GM19193 (cell line): ENCODE results near the gene SCRN3.
A peak's percentile ranks its signal among the peaks of the same experiment; 100 is the strongest.

Source experiments
- POLR2A ChIP-seq: IDR thresholded peaks from 4 replicates; pipeline ENCODE4 v1.6.1; 2011; ENCODE audit not compliant: insufficient read depth, insufficient read length; ENCODE audit errors: extremely low read depth

The SCRN3 gene, protein sequence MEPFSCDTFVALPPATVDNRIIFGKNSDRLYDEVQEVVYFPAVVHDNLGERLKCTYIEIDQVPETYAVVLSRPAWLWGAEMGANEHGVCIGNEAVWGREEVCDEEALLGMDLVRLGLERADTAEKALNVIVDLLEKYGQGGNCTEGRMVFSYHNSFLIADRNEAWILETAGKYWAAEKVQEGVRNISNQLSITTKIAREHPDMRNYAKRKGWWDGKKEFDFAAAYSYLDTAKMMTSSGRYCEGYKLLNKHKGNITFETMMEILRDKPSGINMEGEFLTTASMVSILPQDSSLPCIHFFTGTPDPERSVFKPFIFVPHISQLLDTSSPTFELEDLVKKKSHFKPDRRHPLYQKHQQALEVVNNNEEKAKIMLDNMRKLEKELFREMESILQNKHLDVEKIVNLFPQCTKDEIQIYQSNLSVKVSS

DNA sequence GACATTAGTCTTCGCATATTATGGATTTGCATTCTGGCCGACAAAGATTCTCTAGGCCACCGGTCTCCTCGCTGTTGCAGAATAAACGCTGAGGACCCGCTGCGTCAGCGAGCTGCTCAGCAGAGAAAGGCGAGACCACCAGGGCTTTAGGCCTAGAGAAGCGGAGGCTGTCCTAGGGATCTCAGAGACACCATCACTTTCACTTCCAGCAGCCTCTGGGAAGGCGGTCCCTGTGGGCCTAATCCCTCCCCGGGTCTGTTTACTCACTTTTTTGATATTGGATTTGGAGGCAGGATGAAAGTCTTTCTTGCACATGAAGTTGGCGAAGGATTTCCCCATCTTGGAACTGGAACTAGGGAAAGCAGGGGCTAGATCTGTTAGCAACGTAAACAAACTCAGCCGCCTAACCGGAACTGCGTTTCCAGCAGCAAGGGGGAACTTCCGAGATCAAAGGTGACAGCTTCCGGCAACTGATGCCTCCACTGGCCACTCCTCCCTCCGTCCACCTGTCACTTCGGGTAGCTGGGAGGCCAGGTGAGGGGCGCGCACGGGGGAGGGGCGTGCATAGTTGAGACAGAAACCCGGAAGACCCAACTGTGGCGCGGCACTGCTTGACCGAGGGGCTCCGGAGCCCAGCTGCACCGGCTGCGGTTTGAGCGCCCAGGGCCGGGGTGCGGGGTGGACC lies at the start of gene SCRN3:
SCRN3 (plus strand) TSS at position 447 of the 685 bp plus-strand sequence. CDS start 2,554 bp downstream, outside the sequence.
- TF ChIP-seq POLR2A = peak; percentile 74

DNA sequence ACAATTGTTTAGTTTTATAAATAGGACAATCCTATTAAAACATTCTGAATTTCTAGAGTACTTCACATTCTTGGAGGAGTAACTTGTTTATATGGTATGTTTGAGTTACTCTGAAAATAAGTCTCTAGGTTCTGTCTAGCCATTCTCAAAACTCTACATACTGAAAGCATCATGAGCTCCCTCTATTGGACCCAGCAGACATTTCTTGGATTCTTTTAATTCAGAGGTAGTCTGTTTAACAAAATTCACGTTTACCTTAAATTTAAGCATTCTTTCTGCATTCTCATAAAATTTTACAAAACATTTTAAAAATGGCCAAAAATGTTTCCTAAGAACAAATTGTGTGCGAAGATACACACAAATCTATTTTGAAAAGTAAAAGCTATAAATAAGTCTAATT lies 45.5 kb upstream of the SCRN3 start:
- TF ChIP-seq POLR2A = no peak

DNA sequence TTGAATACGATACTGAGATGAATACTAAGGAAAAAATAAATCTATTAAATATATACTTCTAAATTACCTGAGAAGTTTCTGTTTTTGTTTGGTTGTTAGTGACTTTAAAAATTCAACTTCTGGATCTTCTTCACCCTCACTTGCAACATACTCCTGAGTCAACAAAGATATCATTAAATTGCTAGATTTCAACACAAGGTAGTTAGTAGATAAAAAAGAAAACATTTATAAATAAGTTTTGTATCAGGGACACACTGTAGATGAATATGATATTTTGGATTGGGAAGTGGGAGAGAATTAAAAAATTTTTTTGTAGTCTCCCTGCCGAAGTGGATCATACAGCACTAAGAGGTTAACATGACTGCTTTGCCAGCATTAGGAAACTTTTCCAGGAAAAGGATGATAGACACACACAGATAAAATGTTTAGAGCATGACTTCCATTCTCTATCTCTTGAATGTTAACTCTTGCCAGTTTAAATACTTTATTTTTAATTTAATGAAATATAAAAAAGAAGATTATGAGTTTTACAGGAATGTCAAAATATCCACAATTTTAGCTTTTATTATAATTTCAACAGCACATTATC lies 44.8 kb upstream of the SCRN3 start:
- TF ChIP-seq POLR2A = no peak

DNA sequence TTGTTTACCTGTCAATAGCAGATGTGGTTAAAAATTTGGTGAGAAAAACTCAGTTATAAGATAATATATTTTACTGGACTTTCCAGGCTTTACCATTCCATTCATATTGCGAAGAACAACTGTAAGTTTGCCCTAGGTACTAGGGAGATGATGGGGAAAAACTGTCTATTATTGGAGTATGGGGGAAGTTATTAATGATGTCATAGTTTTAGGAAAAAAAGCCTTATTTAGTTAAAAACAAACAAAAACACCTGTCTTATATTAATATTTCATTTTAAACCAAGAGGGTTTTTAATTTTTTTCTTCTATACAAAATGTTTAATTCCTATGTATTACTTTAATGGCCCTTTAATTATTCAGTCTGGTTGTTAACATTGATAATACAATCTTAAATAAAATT lies 42.5 kb upstream of the SCRN3 start:
- TF ChIP-seq POLR2A = no peak

DNA sequence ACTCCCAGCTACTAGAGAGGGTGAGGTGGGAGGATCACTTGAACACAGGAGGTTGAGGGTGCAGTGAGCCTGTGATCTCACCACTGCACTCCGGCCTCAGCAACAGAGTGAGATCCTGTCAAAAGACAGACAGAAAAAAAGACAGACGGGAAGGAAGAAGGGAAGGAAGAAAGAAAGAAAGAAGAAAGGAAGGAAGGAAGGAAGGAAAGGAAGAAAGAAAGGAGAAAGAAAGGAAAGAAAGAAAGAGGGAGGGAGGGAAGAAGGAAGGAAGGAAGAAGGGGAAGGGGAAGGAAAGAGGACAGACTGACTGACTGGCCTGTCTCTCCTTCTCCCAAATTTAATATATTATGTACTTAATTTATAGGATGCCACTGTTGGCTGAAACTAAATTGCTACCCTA lies 39.2 kb upstream of the SCRN3 start:
- no peak for TF ChIP-seq POLR2A

DNA sequence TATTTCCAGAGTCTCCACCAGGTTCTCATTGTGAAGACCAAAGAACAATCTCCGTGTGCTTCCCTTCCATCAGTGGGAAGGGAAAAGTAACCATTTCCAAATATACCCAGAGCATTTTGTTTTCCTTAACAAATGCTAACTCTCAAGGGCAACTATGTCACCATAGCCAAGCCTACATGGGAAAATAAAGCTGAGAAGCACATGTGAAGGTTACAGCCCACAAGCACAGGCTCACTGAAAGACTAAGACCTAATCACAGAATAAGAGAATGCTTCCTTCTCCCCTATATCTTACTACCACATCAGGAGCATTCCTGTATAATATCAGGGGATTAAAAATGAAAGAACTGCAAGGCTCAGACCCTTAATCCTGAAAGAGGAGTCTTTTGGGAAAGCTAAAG lies 32.6 kb upstream of the SCRN3 start:
- no peak for TF ChIP-seq POLR2A

DNA sequence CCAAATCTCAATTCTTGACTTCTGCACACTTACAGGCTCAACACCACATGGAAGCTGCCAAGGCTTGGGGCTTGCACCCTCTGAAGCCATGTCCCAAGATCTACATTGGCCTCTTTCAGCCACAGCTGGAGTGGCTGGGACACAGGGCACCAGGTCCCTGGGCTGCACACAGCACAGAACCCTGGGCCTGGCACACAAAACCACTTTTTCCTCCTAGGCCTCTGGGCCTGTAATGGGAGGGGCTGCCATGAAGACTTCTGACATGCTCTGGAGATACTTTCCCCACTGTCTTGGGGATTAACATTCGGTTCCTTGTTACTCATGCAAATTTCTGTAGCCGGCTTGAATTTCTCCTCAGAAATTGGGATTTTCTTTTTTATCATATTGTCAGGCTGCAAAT lies 30.9 kb upstream of the SCRN3 start:
- no peak for TF ChIP-seq POLR2A

DNA sequence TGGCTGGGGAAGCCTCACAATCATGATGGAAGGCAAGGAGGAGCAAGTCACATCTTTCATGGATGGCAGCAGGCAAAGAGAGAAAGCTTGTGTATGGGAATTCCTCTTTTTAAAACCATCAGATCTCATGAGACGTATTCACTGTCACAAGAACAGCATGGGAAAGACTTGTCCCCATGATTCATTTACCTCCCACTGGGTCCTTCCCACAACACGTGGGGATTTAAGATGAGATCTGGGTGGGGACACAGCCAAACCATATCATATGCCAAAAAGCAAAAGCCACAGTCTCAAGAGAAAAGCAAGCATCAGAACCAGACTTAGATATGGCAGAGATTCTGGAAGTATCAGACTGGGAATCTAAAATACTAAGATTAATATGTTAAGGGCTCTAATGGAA lies 30.0 kb upstream of the SCRN3 start:
- no peak for TF ChIP-seq POLR2A

DNA sequence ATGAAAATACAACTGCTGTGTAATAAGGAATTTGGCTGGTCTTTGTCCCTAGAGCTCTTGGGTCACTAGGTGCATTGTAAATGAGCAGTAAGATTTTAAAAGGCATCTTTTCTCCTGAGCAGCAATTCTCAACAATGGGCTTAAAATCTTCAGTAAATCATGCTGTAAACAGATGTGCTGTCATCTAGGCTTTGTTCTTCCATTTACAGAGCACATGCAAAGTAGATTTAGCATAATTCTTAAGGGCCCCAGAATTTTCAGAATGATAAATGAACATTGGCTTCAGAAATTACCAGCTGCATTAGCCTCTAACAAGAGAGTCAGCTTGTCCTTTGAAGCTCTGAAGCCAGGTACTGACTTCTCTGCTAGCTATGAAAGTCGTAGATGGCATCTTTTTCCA lies 26.8 kb upstream of the SCRN3 start:
- TF ChIP-seq POLR2A = no peak

DNA sequence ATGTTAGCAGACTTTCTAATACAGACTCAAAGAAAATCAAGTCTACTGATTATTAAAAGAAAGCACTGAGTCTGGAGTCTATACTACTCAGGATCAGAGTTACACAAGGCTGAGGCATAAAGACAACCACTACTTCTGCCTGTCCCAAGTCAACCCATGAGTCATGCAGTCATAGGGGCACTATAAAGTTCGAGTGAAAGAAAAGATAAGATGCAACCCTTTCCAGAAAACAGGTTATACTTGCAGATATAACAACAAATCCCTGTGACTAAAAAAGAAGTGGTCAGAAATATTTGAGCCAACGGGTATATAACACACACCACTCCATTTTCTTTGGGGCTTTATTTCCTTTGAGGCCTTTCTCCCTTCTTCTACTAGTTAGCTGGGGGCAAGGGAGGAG lies 18.6 kb upstream of the SCRN3 start:
- TF ChIP-seq POLR2A = no peak

DNA sequence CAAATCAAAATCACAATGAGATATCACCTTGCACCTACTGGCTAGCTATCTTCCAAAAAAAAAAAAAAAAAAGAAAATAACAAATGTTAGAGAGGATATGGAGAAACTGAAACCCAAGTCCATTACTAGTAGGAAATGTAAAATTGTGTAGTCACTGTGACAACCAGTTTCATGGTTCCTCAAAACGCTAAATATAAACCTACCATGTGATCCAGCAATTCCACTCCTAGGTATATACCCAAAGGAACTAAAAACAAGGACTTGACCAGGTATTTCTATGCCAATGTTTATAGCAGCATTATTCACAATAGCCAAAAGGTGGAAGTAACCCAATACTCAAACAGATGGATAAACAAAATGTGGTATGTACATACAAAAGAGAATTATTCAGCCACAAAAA lies 11.7 kb upstream of the SCRN3 start:
- no peak for TF ChIP-seq POLR2A

DNA sequence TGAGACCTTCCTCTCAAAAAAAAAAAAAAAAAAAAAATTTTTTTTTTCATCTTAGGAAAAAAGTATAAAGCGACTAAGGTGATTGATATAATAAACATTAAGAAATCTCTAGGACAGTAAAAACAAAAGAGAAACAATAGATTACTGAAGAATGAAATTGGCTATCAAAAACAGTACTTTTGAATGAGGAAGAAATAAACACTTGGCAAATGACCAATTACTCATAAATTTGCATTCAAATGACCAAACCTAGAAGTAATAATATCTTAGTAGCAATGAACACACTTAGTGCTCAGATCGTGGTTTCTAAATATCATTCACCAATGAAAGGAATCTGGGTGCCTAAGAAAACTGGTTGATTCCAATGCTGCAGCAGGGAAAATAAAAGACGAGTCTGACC lies 10.3 kb upstream of the SCRN3 start:
- TF ChIP-seq POLR2A = no peak

DNA sequence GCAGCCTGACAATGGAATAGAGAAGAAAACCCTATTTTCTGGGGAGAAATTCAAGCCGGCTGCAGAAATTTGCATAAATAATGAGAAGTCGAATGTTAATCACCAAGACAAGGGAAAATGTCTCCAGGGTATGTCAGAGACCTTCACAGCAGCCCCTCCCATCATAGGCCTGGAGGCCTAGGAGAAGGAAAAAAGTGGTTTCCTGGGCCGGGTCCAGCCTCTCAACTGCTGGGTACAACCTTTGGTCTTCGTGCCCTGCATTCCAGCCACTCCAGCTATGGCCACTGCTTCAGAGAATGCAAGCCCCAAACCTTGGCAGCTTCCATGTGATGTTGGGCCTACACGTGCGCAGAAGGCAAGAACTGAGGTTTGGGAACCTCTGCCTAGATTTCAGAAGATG lies 6.0 kb upstream of the SCRN3 start:
- no peak for TF ChIP-seq POLR2A

DNA sequence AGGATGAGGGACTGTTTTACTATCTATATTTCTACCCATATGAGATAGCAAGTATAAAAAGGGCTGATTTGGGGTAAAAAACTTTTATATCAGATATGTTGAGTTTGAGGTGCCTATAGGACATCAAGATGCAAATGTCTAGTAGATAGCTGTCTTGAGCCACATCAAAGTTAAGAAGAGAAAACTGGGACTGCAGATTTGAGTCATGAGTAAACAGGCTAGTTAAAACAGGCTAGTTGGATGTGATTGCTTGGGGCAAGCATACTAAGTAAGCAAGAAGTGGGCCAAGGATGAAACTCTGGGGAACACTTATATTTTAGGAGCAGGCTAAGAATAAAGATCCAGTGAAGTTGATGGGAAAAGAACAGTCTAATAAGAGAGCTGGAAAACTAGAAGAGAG lies 2.8 kb upstream of the SCRN3 start:
- no peak for TF ChIP-seq POLR2A

DNA sequence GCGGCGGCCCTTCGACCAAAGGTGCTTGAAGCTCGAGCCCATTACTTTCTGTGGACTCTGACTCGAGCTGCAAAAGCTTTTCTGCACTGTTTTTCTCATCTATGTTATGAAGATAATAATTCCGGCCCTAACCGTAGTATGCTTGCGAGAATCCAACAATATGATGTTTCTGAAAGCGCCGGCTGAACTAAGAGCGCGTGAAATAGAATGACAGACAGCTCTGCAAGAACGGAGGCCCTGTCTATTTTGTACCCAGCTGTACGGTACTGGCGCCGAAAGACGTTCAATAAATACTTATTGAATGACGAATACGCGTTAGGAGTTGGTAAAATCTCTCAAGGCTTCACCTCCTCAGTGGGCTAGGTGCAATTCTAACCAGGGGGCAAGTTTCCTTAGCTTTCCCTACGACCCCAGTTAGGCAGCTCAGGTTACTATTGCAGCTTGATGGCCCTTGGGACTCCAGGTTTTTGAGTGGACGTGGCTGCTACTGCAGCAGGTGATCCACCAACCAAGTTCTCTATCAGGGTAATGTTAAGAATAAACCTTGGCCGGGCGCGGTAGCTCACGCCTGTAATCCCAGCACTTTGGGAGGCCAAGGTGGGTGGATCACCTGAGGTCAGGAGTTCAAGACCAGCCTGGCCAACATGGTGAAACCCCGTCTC lies 570 bp downstream of the SCRN3 start:
- TF ChIP-seq POLR2A = peak; percentile 10
